CD4-positive, alpha-beta memory T cell (primary cell): ENCODE results near the gene SMYD5. TPM values are rescaled to one million over a fixed set of nuclear protein-coding genes. Genes with fewer than 3 reads are reported as not detected.
A peak's percentile ranks its signal among the peaks of the same experiment; 100 is the strongest.

ENCODE experiments used
- CTCF ChIA-PET: fragments of 350-600 bp; sonication (Branson Sonifier 250); formaldehyde crosslinking; loops from one replicate; lab custom pipeline; 2021; ENCODE audit warnings: inconsistent platforms; ENCODE audit not compliant: partially characterized antibody; lab: Charles Lee
- POLR2A ChIA-PET: fragments of 350-600 bp; sonication (Branson Sonifier 250); formaldehyde crosslinking; loops from one replicate; lab custom pipeline; 2021; ENCODE audit not compliant: partially characterized antibody; lab: Charles Lee
- DNase-seq, 5 donors: peaks; one replicate each; pipeline versions ENCODE4 v3.0.0 to v3.0.0-alpha.2; 2020 to 2022; ENCODE audit warnings: mixed read lengths in 1 of 5
- H3K27ac ChIP-seq: one replicate; pipeline ENCODE4 v1.7.0; 2013; ENCODE audit warnings: low read depth, low read length
- H3K27me3 ChIP-seq: 2 replicates; pipeline ENCODE4 v1.7.0; 2013; ENCODE audit warnings: mild to moderate bottlenecking, low read length, moderate library complexity; ENCODE audit not compliant: insufficient read depth
- H3K36me3 ChIP-seq: 2 replicates; pipeline ENCODE4 v1.7.0; 2013; ENCODE audit warnings: mild to moderate bottlenecking, low read length, moderate library complexity; ENCODE audit not compliant: insufficient read depth
- H3K4me1 ChIP-seq: 2 replicates; pipeline ENCODE4 v1.7.0; 2013; ENCODE audit warnings: mild to moderate bottlenecking, low read length, moderate library complexity; ENCODE audit not compliant: insufficient read depth
- H3K4me3 ChIP-seq, 2 donors: one replicate each; pipeline ENCODE4 v1.7.0; 2013; ENCODE audit warnings: low read length in 2 of 2, mild to moderate bottlenecking in 1 of 2
- H3K9me3 ChIP-seq, 2 donors: one replicate each; pipeline ENCODE4 v1.7.0; 2013; ENCODE audit warnings: low read length in 2 of 2, control low read depth in 1 of 2; ENCODE audit not compliant: control insufficient read depth in 1 of 2
- H3K27ac Mint-ChIP-seq, 7 donors: one replicate each; pipeline ENCODE4 v1.8.0; 2020 to 2021; ENCODE audit warnings: mixed read lengths in 7 of 7, mild to moderate bottlenecking in 6 of 7, inconsistent platforms in 3 of 7, moderate library complexity in 3 of 7
- H3K27me3 Mint-ChIP-seq, 2 donors: one replicate each; pipeline ENCODE4 v1.8.0; 2020 to 2021; ENCODE audit warnings: mixed read lengths in 2 of 2
- H3K36me3 Mint-ChIP-seq, 2 donors: one replicate each; pipeline ENCODE4 v1.8.0; 2020 to 2021; ENCODE audit warnings: mixed read lengths in 2 of 2, inconsistent platforms in 1 of 2, mild to moderate bottlenecking in 1 of 2
- H3K4me1 Mint-ChIP-seq, 4 donors: one replicate each; pipeline ENCODE4 v1.8.0; 2020 to 2021; ENCODE audit warnings: mixed read lengths in 4 of 4, mild to moderate bottlenecking in 1 of 4
- H3K4me3 Mint-ChIP-seq, 8 donors: one replicate each; pipeline ENCODE4 v1.8.0; 2020 to 2021; ENCODE audit warnings: mixed read lengths in 8 of 8, mild to moderate bottlenecking in 7 of 8, moderate library complexity in 6 of 8, inconsistent platforms in 3 of 8
- H3K9me3 Mint-ChIP-seq, 8 donors: one replicate each; pipeline ENCODE4 v1.8.0; 2020 to 2021; ENCODE audit warnings: mixed read lengths in 8 of 8, mild to moderate bottlenecking in 5 of 8, inconsistent platforms in 3 of 8, moderate library complexity in 1 of 8
- intact Hi-C: fragments of 100-400 bp; cut with micrococcal nuclease; formaldehyde crosslinking; loops from one replicate; pipeline ENCODE4 v1.15.1; 2023
- polyA plus RNA-seq, 2 donors: library from polyadenylated mRNA; unstranded; fragments of 300-500 nt; fragmentation: Illumina TruSeq; gene quantifications; one replicate each; pipeline ENCODE4 v1.2.3, GENCODE V29; 2021
- total RNA-seq, 2 experiments: library from RNA; stranded (reverse); gene quantifications; one replicate each; pipeline ENCODE4 v1.2.3, GENCODE V29; 2021

The SMYD5 gene
- total and polyA plus RNA-seq, 4 experiments from 2014 or later = 21.3 to 38.9 (median 30.9) TPM

DNA sequence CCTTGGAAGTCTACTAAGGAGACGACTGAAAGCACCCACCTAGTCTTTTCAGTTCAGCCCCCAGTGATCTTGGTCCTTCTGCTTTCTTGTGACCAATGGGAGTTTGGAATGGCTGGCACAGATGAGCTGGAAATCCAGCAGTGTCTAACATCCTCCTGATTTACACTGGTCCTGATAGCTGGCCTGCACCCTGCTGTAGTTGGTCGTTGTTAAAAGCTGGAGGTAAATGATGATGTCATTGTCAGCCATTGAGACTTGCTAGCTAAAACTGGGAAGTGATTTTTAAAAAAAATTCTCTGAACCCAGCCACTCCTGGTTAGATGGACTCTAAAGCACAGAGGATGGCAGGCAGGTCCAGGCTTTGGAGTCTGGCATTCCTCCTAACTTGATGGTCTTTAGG, 39.4 kb downstream of the SMYD5 start:
- H3K36me3 Mint-ChIP-seq = peaks cover 41 to 53% of the 10 kb centered on the region in 2 donors
- CTCF ChIA-PET = interaction anchor here (1.4 kb wide), 1 partner anchor 18 kb away, joined by 3 read pairs; no protein-coding TSS in a partner anchor
- Histone ChIP-seq H3K4me3 (no peak overlapping the region), H3K27me3 (no peaks in the 10 kb centered on the region), H3K4me1 (peaks cover 8% of the 10 kb centered on the region), H3K9me3 (no peaks in the 10 kb centered on the region), H3K27ac (no peak overlapping the region), H3K36me3 (peaks cover 47% of the 10 kb centered on the region)
- POLR2A ChIA-PET = interaction anchor here (1.8 kb wide), 1 partner anchor 19 kb away, joined by 11 read pairs; the partner anchor contains the start of gene CCT7
- no peak overlapping the region for H3K27ac Mint-ChIP-seq
- no peak for DNase-seq
- no peak overlapping the region for H3K4me3 Mint-ChIP-seq
- intact Hi-C loops = no loop called here
- H3K4me1 Mint-ChIP-seq = peaks cover 1 to 21% (median 5%) of the 10 kb centered on the region in 4 donors
- H3K27me3 Mint-ChIP-seq = no peaks in the 10 kb centered on the region
- H3K9me3 Mint-ChIP-seq = peaks cover 0 to 2% (median 0%) of the 10 kb centered on the region in 8 donors

DNA sequence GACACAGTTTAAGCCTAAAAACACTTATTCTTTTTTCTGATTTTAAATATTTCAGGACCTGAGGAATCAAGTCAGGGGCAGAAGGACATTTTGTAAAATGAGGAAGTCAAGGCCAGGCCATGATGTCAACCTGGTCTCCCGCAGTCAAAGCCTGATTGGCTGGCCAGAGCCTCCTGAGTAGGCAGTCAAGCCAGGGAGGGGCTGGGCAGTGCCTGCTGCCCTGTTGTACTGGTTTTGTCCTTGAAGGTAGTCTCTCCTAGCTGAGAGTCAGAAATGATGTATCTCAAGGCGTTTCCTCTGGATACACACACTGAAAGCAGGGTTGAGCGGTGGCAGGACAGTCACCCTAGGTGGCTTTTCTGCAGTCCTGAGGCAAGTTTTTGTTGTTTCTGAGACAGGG, 39.9 kb downstream of the SMYD5 start:
- H3K27ac ChIP-seq = no peak overlapping the region
- peaks cover 8% of the 10 kb centered on the region for H3K4me1 ChIP-seq
- peaks cover 38 to 48% of the 10 kb centered on the region in 2 donors for H3K36me3 Mint-ChIP-seq
- CTCF ChIA-PET = interaction anchor here (1.4 kb wide), 1 partner anchor 18 kb away, joined by 3 read pairs; no protein-coding TSS in a partner anchor
- H3K27ac Mint-ChIP-seq = no peak overlapping the region
- peaks cover 42% of the 10 kb centered on the region for H3K36me3 ChIP-seq
- peaks cover 1 to 21% (median 5%) of the 10 kb centered on the region in 4 donors for H3K4me1 Mint-ChIP-seq
- DNase-seq = no peak
- POLR2A ChIA-PET = interaction anchor here (1.8 kb wide), 1 partner anchor 19 kb away, joined by 11 read pairs; the partner anchor contains the start of gene CCT7
- H3K9me3 ChIP-seq = no peaks in the 10 kb centered on the region
- peaks cover 0 to 2% (median 0%) of the 10 kb centered on the region in 8 donors for H3K9me3 Mint-ChIP-seq
- H3K4me3 Mint-ChIP-seq = no peak overlapping the region
- no peak overlapping the region for H3K4me3 ChIP-seq
- H3K27me3 Mint-ChIP-seq = no peaks in the 10 kb centered on the region
- intact Hi-C loops = no loop called here
- no peaks in the 10 kb centered on the region for H3K27me3 ChIP-seq

DNA sequence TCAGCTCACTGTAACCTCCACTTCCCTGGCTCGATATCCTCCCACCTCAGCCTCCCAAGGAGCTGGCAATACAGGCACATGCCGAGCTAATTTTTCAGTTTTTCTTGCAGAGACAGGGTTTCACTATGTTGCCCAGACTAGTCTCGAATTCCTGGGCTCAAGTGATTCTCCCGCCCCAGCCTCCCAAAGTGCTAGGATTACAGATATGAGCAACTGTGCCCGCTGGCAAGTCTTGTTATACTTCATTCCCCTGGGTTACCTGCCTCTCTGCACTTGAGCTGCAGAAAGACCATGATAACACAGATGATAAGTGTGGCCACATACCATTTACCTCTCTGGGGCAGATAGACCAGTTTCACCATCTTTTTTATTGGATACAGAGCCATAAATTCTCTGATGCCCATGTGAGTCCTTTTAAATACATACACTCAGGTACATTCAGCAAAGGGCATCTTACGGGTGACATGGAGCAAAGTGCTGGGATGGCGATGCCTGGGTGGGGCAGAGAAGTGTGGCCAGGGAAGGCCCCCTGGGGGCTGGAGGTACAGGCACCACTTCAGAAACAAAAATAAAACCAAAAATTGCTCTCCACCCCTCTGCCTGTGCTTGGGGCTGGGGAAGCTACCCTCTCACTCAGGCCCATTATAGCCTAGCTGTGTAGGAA, 40.4 kb downstream of the SMYD5 start:
- no peaks in the 10 kb centered on the region for H3K27me3 Mint-ChIP-seq
- no peak for DNase-seq
- Histone ChIP-seq H3K4me3 (no peak overlapping the region), H3K27me3 (no peaks in the 10 kb centered on the region), H3K36me3 (peaks cover 36% of the 10 kb centered on the region), H3K9me3 (no peaks in the 10 kb centered on the region), H3K27ac (no peak overlapping the region), H3K4me1 (peaks cover 8% of the 10 kb centered on the region)
- H3K4me3 Mint-ChIP-seq = no peak overlapping the region
- intact Hi-C loops = no loop called here
- H3K4me1 Mint-ChIP-seq = peaks cover 1 to 21% (median 5%) of the 10 kb centered on the region in 4 donors
- ChIA-PET POLR2A (interaction anchor here (1.8 kb wide), 1 partner anchor 20 kb away, joined by 11 read pairs; the partner anchor contains the start of gene CCT7), CTCF (interaction anchor here (1.4 kb wide), 1 partner anchor 19 kb away, joined by 3 read pairs; no protein-coding TSS in a partner anchor)
- peaks cover 0 to 2% (median 0%) of the 10 kb centered on the region in 8 donors for H3K9me3 Mint-ChIP-seq
- peaks cover 34 to 43% of the 10 kb centered on the region in 2 donors for H3K36me3 Mint-ChIP-seq
- H3K27ac Mint-ChIP-seq = peak overlapping the region in 2 of 7 donors; percentile 29 to 48

DNA sequence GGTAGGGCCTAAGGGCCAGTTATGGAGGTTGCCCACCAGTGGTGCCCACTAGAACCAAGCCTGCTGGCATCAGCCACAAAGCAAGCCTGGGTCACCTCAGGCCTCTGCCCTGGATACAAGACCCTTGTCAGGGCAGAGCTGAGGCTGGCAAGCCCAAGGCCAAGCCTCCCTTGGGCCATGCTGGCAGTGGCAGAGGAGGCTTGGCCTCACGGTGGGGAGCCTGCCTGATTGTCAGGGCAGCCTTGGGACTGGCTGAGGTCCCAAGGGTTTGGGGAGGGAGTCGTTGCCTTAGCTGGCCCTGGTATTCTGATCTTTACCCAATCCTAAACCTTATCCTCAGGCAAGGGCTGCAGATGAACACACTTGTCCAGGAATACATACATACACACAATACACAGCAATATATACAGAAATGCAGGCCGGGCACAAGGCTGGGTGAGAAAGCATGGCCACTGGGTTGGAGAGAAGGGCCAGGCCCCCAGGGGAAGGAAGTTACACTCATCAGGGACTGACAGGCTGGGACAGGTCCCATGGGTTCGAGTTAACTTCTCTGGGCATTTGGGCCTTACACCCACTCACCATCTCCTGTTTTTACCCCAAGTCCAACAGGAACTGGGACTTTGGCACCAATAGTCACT, 41.1 kb downstream of the SMYD5 start:
- peaks cover 30% of the 10 kb centered on the region for H3K36me3 ChIP-seq
- no peak overlapping the region for H3K27ac ChIP-seq
- Mint-ChIP-seq H3K4me3 (no peak overlapping the region), H3K9me3 (peaks cover 0 to 2% (median 0%) of the 10 kb centered on the region in 8 donors), H3K36me3 (peaks cover 27 to 37% of the 10 kb centered on the region in 2 donors), H3K27ac (peak overlapping the region in 1 of 7 donors; percentile 29), H3K4me1 (peaks cover 1 to 21% (median 5%) of the 10 kb centered on the region in 4 donors), H3K27me3 (no peaks in the 10 kb centered on the region)
- H3K4me1 ChIP-seq = peaks cover 8% of the 10 kb centered on the region
- no peaks in the 10 kb centered on the region for H3K27me3 ChIP-seq
- intact Hi-C loops = no loop called here
- CTCF ChIA-PET = no interaction called here
- POLR2A ChIA-PET = no interaction called here
- no peak overlapping the region for H3K4me3 ChIP-seq
- no peaks in the 10 kb centered on the region for H3K9me3 ChIP-seq
- DNase-seq = no peak

DNA sequence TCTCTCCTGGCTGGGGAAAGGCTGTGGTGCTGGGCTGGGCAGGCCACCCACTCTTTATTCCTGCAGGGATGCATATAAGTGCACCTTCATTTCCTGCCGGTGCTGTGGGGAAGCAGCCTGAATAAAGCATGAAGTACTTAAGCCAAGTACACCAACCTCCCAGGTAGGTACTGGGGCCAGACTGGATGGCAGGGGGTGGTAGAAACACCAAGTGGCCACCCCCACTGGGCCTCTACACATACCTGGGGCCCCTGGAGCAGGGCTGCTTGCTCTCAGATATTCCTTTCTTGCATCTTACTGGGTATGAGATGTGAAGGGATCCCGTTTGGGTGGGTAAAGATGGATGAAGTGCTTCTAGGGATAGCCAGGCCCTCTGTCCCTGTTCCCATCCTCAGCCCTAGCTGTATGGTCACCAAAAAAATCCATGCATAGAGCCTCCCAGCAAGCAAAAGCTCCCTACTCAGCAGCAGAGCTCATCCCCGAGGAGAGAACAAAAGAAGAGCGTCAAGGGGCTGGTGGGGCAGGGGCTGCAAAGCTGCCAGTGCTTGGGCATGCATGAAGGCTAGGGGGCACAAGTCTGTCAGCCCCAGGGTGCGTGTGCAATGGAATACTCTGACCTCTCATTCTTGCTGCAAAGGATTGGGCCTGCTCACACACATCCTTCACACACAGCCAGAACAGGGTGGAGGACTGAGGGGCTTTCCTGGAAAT, 42.0 kb downstream of the SMYD5 start:
- Mint-ChIP-seq H3K36me3 (peaks cover 20 to 27% of the 10 kb centered on the region in 2 donors), H3K27me3 (no peaks in the 10 kb centered on the region), H3K27ac (peak overlapping the region in 5 of 7 donors; percentile 11 to 76 (median 62)), H3K4me3 (no peak overlapping the region), H3K9me3 (peaks cover 0 to 2% (median 0%) of the 10 kb centered on the region in 8 donors), H3K4me1 (peaks cover 1 to 21% (median 5%) of the 10 kb centered on the region in 4 donors)
- ChIA-PET POLR2A (interaction anchor here (1.2 kb wide), 1 partner anchor 22 kb away, joined by 3 read pairs; the partner anchor contains the start of gene CCT7), CTCF (interaction anchor here (3.6 kb wide), 1 partner anchor 33 kb away, joined by 13 read pairs; no protein-coding TSS in a partner anchor)
- H3K36me3 ChIP-seq = peaks cover 20% of the 10 kb centered on the region
- no peaks in the 10 kb centered on the region for H3K9me3 ChIP-seq
- H3K27ac ChIP-seq = no peak overlapping the region
- no peak for DNase-seq
- H3K4me1 ChIP-seq = peaks cover 8% of the 10 kb centered on the region
- intact Hi-C loops = no loop called here
- no peak overlapping the region for H3K4me3 ChIP-seq
- no peaks in the 10 kb centered on the region for H3K27me3 ChIP-seq

DNA sequence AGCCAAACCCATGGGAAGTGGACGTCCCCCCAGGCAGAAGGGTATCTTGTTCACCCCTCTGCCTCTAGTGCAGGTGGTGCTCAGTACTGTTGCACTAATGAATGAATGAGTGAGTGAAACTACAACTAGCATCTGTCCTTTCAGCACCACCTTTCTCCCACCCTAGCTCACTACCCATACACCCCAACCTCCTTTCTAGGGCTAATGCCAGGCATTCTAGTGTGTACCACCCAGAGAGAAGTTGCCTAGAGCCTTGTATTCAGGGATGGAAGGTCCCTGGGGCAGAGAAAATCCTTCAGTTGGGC, 42.5 kb downstream of the SMYD5 start:
- intact Hi-C loops = no loop called here
- peaks cover 8% of the 10 kb centered on the region for H3K4me1 ChIP-seq
- POLR2A ChIA-PET = interaction anchor here (0.6 to 1.2 kb wide), 3 partner anchors 23 to 607 kb away, joined by 3 read pairs; partner anchors contain the start of genes ALMS1 and CCT7
- no peaks in the 10 kb centered on the region for H3K9me3 ChIP-seq
- no peaks in the 10 kb centered on the region for H3K27me3 ChIP-seq
- no peak overlapping the region for H3K27ac ChIP-seq
- DNase-seq = no peak
- H3K36me3 ChIP-seq = peaks cover 15% of the 10 kb centered on the region
- Mint-ChIP-seq H3K27me3 (no peaks in the 10 kb centered on the region), H3K9me3 (peaks cover 0 to 2% (median 0%) of the 10 kb centered on the region in 8 donors), H3K27ac (peak overlapping the region in 5 of 7 donors; percentile 10 to 76 (median 64)), H3K36me3 (peaks cover 18 to 27% of the 10 kb centered on the region in 2 donors), H3K4me3 (no peak overlapping the region), H3K4me1 (peaks cover 1 to 21% (median 5%) of the 10 kb centered on the region in 4 donors)
- H3K4me3 ChIP-seq = no peak overlapping the region
- CTCF ChIA-PET = interaction anchor here (1.1 to 3.6 kb wide), 2 partner anchors 18 to 33 kb away, joined by 3 to 13 read pairs; no protein-coding TSS in a partner anchor
